ENCODE data around the gene LDLRAD4.
A peak's percentile ranks its signal among the peaks of the same experiment; 100 is the strongest.

The LDLRAD4 gene

GRCh38 chr18:13392899-13393298, 174.3 kb downstream of the LDLRAD4 start:
- DNase-seq: peak in 1 of 3 experiments; percentile 51

GRCh38 chr18:13393338-13393737, 174.8 kb downstream of the LDLRAD4 start:
- peak; percentile 26 to 72 (median 30) for DNase-seq

- DNase-seq: peak in 2 of 3 experiments; percentile 47 to 86
These were observed 176.2 kb downstream of the LDLRAD4 start for GRCh38 chr18:13394801-13395200.

- no peak for DNase-seq
These were observed 177.0 kb downstream of the LDLRAD4 start for GRCh38 chr18:13395577-13395976.

GRCh38 chr18:13397504-13398163, 179.1 kb downstream of the LDLRAD4 start:
- DNase-seq: peak in 2 of 3 experiments; percentile 45

GRCh38 chr18:13398631-13399030, 180.1 kb downstream of the LDLRAD4 start:
- DNase-seq: no peak

GRCh38 chr18:13399511-13399910, 181.0 kb downstream of the LDLRAD4 start:
- DNase-seq: no peak

GRCh38 chr18:13400636-13401315, 182.2 kb downstream of the LDLRAD4 start:
- no peak for DNase-seq

- DNase-seq: no peak
These were observed 182.8 kb downstream of the LDLRAD4 start for GRCh38 chr18:13401404-13401803.

GRCh38 chr18:13401826-13402225, 183.3 kb downstream of the LDLRAD4 start:
- DNase-seq: no peak

GRCh38 chr18:13403786-13404549, 185.4 kb downstream of the LDLRAD4 start:
- no peak for DNase-seq

GRCh38 chr18:13405305-13406038, 186.9 kb downstream of the LDLRAD4 start:
- DNase-seq: no peak

GRCh38 chr18:13406049-13406615, 187.6 kb downstream of the LDLRAD4 start:
- no peak for DNase-seq

- no peak for DNase-seq
These were observed 188.2 kb downstream of the LDLRAD4 start for GRCh38 chr18:13406736-13407135.

- no peak for DNase-seq
These were observed 188.9 kb downstream of the LDLRAD4 start for GRCh38 chr18:13407484-13407883.

GRCh38 chr18:13409026-13409425, 190.5 kb downstream of the LDLRAD4 start:
- DNase-seq: no peak

- no peak for DNase-seq
These were observed 191.4 kb downstream of the LDLRAD4 start for GRCh38 chr18:13409997-13410396.

GRCh38 chr18:13410471-13410870, 191.9 kb downstream of the LDLRAD4 start:
- DNase-seq: no peak

GRCh38 chr18:13412017-13412416, 193.5 kb downstream of the LDLRAD4 start:
- no peak for DNase-seq

- peak in 1 of 3 experiments; percentile 80 for DNase-seq
These were observed 194.3 kb downstream of the LDLRAD4 start for GRCh38 chr18:13412901-13413300.

GRCh38 chr18:13414102-13414501, 195.5 kb downstream of the LDLRAD4 start:
- peak in 1 of 3 experiments; percentile 45 for DNase-seq

- DNase-seq: peak in 2 of 3 experiments; percentile 45 to 78
These were observed 196.0 kb downstream of the LDLRAD4 start for GRCh38 chr18:13414521-13414920.

GRCh38 chr18:13415736-13416135, 197.2 kb downstream of the LDLRAD4 start:
- DNase-seq: no peak

All from NCI-H1417 (cell line).